ENCODE data around the gene PHF11. TPM values are rescaled to one million over a fixed set of nuclear protein-coding genes. Genes with fewer than 3 reads are reported as not detected.

PHF11 gene
- total RNA-seq, 1 experiment from 2014 or later, result 16.0 TPM

DNA sequence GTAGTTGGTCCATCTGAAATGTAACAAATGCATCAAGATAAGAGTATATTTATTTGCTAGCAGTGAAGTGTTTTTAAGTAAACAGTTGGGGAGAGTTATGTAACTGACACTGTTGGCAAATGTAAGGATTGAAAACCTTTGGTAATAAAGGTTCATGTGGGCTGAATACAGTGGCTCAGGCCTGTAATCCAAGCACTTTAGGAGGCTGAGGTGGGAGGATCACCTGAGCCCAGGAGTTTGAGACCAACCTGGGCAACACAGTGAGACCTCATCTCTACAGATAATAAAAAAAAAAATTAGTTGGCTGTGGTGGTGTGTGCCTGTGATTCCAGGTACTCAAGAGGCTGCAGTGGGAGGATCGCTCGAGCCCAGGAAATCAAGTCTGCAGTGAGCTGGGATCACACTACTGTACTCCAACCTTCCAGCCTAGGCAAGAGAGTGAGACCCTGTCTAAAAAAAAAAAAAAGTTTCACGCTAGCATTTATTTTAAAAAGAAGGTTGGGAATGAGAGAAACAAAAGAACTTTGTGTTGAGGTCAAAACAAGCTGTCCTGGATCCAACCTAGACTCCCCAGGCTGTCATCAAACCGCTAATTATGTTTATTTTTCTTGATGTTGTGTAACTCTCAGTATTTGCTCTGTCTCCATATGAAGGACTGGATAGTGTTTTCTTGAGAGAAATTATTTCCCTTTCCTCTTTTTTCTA, 31.0 kb upstream of the PHF11 start:
- ChIA-PET POLR2A (ENCODE audit: low non-redundant PET) (no interaction called here), CTCF (no interaction called here)
- no TSS peak for BruUV-seq (replicated peaks)
- no peaks in the 10 kb centered on the region for H3K9me3 ChIP-seq (ENCODE audit: low read depth, low read length, poor library complexity, severe bottlenecking)
- no peaks in the 10 kb centered on the region for H3K36me3 ChIP-seq (ENCODE audit: insufficient read depth, low read length, poor library complexity, severe bottlenecking)
- no peak for TF ChIP-seq EZH2 (IDR thresholded peaks at IDR 0.05; ENCODE audit: borderline replicate concordance, low read depth, low read length, poor library complexity, severe bottlenecking)
- TF ChIP-seq, protein P1, sequence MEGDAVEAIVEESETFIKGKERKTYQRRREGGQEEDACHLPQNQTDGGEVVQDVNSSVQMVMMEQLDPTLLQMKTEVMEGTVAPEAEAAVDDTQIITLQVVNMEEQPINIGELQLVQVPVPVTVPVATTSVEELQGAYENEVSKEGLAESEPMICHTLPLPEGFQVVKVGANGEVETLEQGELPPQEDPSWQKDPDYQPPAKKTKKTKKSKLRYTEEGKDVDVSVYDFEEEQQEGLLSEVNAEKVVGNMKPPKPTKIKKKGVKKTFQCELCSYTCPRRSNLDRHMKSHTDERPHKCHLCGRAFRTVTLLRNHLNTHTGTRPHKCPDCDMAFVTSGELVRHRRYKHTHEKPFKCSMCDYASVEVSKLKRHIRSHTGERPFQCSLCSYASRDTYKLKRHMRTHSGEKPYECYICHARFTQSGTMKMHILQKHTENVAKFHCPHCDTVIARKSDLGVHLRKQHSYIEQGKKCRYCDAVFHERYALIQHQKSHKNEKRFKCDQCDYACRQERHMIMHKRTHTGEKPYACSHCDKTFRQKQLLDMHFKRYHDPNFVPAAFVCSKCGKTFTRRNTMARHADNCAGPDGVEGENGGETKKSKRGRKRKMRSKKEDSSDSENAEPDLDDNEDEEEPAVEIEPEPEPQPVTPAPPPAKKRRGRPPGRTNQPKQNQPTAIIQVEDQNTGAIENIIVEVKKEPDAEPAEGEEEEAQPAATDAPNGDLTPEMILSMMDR (conservative IDR thresholded peaks at IDR 0.05; ENCODE audit: low read depth, low read length), result no peak
- H3K4me3 ChIP-seq (ENCODE audit: low read depth, low read length, poor library complexity, severe bottlenecking), result no peak overlapping the region
- no peak for DNase-seq (ENCODE audit: low spot score)
- H3K27me3 ChIP-seq (replicated peaks; ENCODE audit: insufficient read depth, low read depth, low read length, poor library complexity), result no peaks in the 10 kb centered on the region
- intact Hi-C loops (cut with micrococcal nuclease; ENCODE audit: unreplicated experiment), result no loop called here
- H3K27ac ChIP-seq (ENCODE audit: low read depth, low read length, poor library complexity, severe bottlenecking), result no peak overlapping the region
- no peaks in the 10 kb centered on the region for H3K4me1 ChIP-seq (ENCODE audit: insufficient read depth, low read length, poor library complexity, severe bottlenecking)

DNA sequence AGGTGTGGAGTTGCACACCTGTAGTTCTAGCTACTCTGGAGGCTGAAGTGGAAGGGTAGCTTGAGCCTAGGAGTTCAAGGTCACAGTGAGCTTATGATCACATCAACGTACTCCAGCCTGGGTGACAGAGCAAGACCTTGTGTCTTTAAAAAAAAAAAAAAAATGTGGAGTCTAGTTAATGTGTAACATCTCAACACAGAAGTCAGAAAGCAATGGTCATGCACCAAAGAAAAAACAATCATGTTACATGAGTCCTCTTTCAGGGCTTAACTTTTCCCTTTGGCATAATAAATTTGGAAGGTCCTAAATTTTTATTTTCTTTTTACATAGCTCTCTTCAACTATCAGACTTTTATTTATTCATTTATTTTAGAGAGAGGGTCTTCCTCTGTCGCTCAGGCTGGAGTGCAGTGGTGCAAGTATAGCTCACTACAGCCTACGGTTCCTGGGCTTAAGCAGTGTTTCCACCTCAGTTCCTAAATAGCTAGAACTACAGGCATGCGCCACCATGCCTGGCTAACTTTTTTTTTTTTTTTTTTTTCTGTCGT, 29.4 kb upstream of the PHF11 start:
- H3K36me3 ChIP-seq (ENCODE audit: insufficient read depth, low read length, poor library complexity, severe bottlenecking), result no peaks in the 10 kb centered on the region
- intact Hi-C loops (cut with micrococcal nuclease; ENCODE audit: unreplicated experiment), result no loop called here
- no TSS peak for BruUV-seq (replicated peaks)
- ChIA-PET POLR2A (ENCODE audit: low non-redundant PET) (no interaction called here), CTCF (interaction anchor here (0.7 kb wide), 1 partner anchor 1432 kb away, joined by 3 read pairs; no protein-coding TSS in a partner anchor)
- H3K27ac ChIP-seq (ENCODE audit: low read depth, low read length, poor library complexity, severe bottlenecking), result no peak overlapping the region
- DNase-seq (ENCODE audit: low spot score), result no peak
- TF ChIP-seq, protein P1 (conservative IDR thresholded peaks at IDR 0.05; ENCODE audit: low read depth, low read length), result no peak
- no peak for TF ChIP-seq EZH2 (IDR thresholded peaks at IDR 0.05; ENCODE audit: borderline replicate concordance, low read depth, low read length, poor library complexity, severe bottlenecking)
- no peak overlapping the region for H3K4me3 ChIP-seq (ENCODE audit: low read depth, low read length, poor library complexity, severe bottlenecking)
- H3K9me3 ChIP-seq (ENCODE audit: low read depth, low read length, poor library complexity, severe bottlenecking), result no peaks in the 10 kb centered on the region
- no peaks in the 10 kb centered on the region for H3K4me1 ChIP-seq (ENCODE audit: insufficient read depth, low read length, poor library complexity, severe bottlenecking)
- H3K27me3 ChIP-seq (replicated peaks; ENCODE audit: insufficient read depth, low read depth, low read length, poor library complexity), result no peaks in the 10 kb centered on the region

DNA sequence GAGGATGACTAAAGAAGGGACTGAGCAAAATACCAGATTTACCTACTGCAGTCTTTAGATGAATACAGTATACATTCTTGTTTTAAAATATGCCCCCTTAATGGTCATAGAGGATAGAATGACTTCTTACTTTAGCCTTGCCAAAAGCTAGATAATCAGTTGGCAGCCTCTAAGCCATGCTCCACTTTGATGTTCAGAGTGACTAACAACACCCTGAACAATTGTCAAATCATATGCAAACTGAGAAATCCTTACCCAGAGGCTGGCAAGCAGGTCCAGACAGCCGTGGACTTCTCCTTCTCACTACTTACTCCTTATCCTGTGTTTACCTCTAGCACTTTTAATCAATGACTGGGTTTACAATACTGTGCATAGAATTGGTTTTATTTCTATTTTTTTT, 23.6 kb upstream of the PHF11 start:
- POLR2A ChIA-PET (ENCODE audit: low non-redundant PET), result no interaction called here
- no peaks in the 10 kb centered on the region for H3K4me1 ChIP-seq (ENCODE audit: insufficient read depth, low read length, poor library complexity, severe bottlenecking)
- no peaks in the 10 kb centered on the region for H3K36me3 ChIP-seq (ENCODE audit: insufficient read depth, low read length, poor library complexity, severe bottlenecking)
- BruUV-seq (replicated peaks), result no TSS peak
- CTCF ChIA-PET, result no interaction called here
- H3K27me3 ChIP-seq (replicated peaks; ENCODE audit: insufficient read depth, low read depth, low read length, poor library complexity), result no peaks in the 10 kb centered on the region
- no peak for TF ChIP-seq EZH2 (IDR thresholded peaks at IDR 0.05; ENCODE audit: borderline replicate concordance, low read depth, low read length, poor library complexity, severe bottlenecking)
- TF ChIP-seq, protein P1 (conservative IDR thresholded peaks at IDR 0.05; ENCODE audit: low read depth, low read length), result no peak
- no peak overlapping the region for H3K27ac ChIP-seq (ENCODE audit: low read depth, low read length, poor library complexity, severe bottlenecking)
- intact Hi-C loops (cut with micrococcal nuclease; ENCODE audit: unreplicated experiment), result no loop called here
- H3K4me3 ChIP-seq (ENCODE audit: low read depth, low read length, poor library complexity, severe bottlenecking), result no peak overlapping the region
- H3K9me3 ChIP-seq (ENCODE audit: low read depth, low read length, poor library complexity, severe bottlenecking), result no peaks in the 10 kb centered on the region
- DNase-seq (ENCODE audit: low spot score), result no peak
